HepG2 (cell line): Measurements from ENCODE around the gene TNFSF12. TPM values are rescaled to one million over a fixed set of nuclear protein-coding genes. Genes with fewer than 3 reads are reported as not detected.

Experiments
- CENPT ChIP-seq: sonication (generic); formaldehyde crosslinking; IDR thresholded peaks from 2 replicates; pipeline ENCODE4 v1.8.0; 2022; ENCODE audit warnings: low read depth, mild to moderate bottlenecking, moderate library complexity, missing genetic modification reagents
- DRAP1 ChIP-seq: IDR thresholded peaks from 2 replicates; pipeline ENCODE4 v1.6.1; 2016; ENCODE audit warnings: missing genetic modification reagents, missing compliant biosample characterization
- HCFC1 ChIP-seq: fragments of 150-350 bp; IDR thresholded peaks from 2 replicates; pipeline ENCODE4 v1.6.1; 2014; ENCODE audit warnings: low read depth, low read length
- HOXA7 ChIP-seq: sonication (generic); formaldehyde crosslinking; IDR thresholded peaks from 2 replicates; pipeline ENCODE4 v1.8.1; 2022; ENCODE audit warnings: mild to moderate bottlenecking, missing genetic modification reagents, moderate library complexity
- IRX3 ChIP-seq: sonication (generic); formaldehyde crosslinking; IDR thresholded peaks from 2 replicates; pipeline ENCODE4 v1.8.1; 2023; ENCODE audit warnings: mild to moderate bottlenecking, low read depth, missing genetic modification reagents, borderline replicate concordance
- PHF21A ChIP-seq: sonication (generic); formaldehyde crosslinking; IDR thresholded peaks from 2 replicates; pipeline ENCODE4 v1.5.0; 2020; ENCODE audit warnings: mild to moderate bottlenecking, missing genetic modification reagents
- SAFB2 ChIP-seq: sonication (generic); formaldehyde crosslinking; IDR thresholded peaks from 2 replicates; pipeline ENCODE4 v1.5.1; 2020; ENCODE audit warnings: missing genetic modification reagents, low read depth, mild to moderate bottlenecking, borderline replicate concordance
- SIN3A ChIP-seq: IDR thresholded peaks from 2 replicates; pipeline ENCODE4 v1.6.1; 2011; ENCODE audit warnings: low read depth, mild to moderate bottlenecking, control low read depth, low read length, borderline replicate concordance
- U2AF1 ChIP-seq: fragments of 200-400 bp; formaldehyde crosslinking; optimal IDR thresholded peaks from 2 replicates; pipeline ENCODE3; 2017; ENCODE audit warnings: mild to moderate bottlenecking, low read depth, low read length
- ZBTB33 ChIP-seq: sonication (generic); formaldehyde crosslinking; IDR thresholded peaks from 2 replicates; pipeline ENCODE4 v1.4.0; 2020; ENCODE audit warnings: missing genetic modification reagents
- ZBTB7B ChIP-seq: sonication (generic); formaldehyde crosslinking; IDR thresholded peaks from 2 replicates; pipeline ENCODE4 v1.4.0; 2020; ENCODE audit warnings: missing genetic modification reagents
- ZBTB8A ChIP-seq: sonication (generic); formaldehyde crosslinking; IDR thresholded peaks from 2 replicates; pipeline ENCODE4 v1.4.0; 2020; ENCODE audit warnings: mild to moderate bottlenecking, low read depth, missing genetic modification reagents, borderline replicate concordance
- ZMYM4 ChIP-seq: sonication (generic); formaldehyde crosslinking; IDR thresholded peaks from 2 replicates; pipeline ENCODE4 v1.8.1; 2023; ENCODE audit warnings: mild to moderate bottlenecking, missing genetic modification reagents
- ZNF24 ChIP-seq: fragments of 450-650 bp; IDR thresholded peaks from 2 replicates; pipeline ENCODE4 v1.6.1; 2017; ENCODE audit warnings: antibody characterized with exemption, mild to moderate bottlenecking
- ZNF430 ChIP-seq: sonication (generic); formaldehyde crosslinking; IDR thresholded peaks from 2 replicates; pipeline ENCODE4 v1.9.0; 2021; ENCODE audit warnings: mild to moderate bottlenecking, missing genetic modification reagents
- ZNF644 ChIP-seq: IDR thresholded peaks from 2 replicates; pipeline ENCODE4 v1.6.1; 2016; ENCODE audit warnings: low read depth
- polyA plus RNA-seq, 8 experiments: library from polyadenylated mRNA; depleted of rRNA in 3 of 8; stranded (reverse) in 7 of 8; unstranded in 1 of 8; fragments of >200 nt; fragmentation: Illumina TruSeq in 4 of 8; extraction: Trizol in 4 of 8; gene quantifications; 2 replicates each; pipeline versions ENCODE4 v1.2.1 to v1.2.3, GENCODE V29; 2011 to 2016; ENCODE audit warnings: low read depth in 4 of 8, missing spikeins in 1 of 8, mixed read lengths in 1 of 8; ENCODE audit not compliant: insufficient read depth in 1 of 8
- total RNA-seq, 5 experiments: library from RNA; depleted of rRNA; stranded (reverse); fragments of >200 nt; fragmentation: Illumina TruSeq; extraction: Trizol; gene quantifications; 2 replicates each; pipeline ENCODE4 v1.2.3, GENCODE V29; 2016; ENCODE audit warnings: low read depth in 1 of 5
- TF ChIP-seq, protein P1 (sequence below): sonication (generic); formaldehyde crosslinking; conservative IDR thresholded peaks from 2 replicates; pipeline ENCODE4 v1.4.0; 2020; ENCODE audit warnings: missing genetic modification reagents
- TF ChIP-seq, protein P2 (sequence below): sonication (generic); formaldehyde crosslinking; IDR thresholded peaks from 2 replicates; pipeline ENCODE4 v1.4.0; 2020; ENCODE audit warnings: missing genetic modification reagents
- TF ChIP-seq, protein P3 (sequence below): sonication (generic); formaldehyde crosslinking; IDR thresholded peaks from 2 replicates; pipeline ENCODE4 v1.9.0; 2021; ENCODE audit warnings: missing genetic modification reagents, borderline replicate concordance
- TF ChIP-seq, protein P4 (sequence below): IDR thresholded peaks from 2 replicates; pipeline ENCODE4 v1.6.1; 2016; ENCODE audit warnings: low read depth, control low read depth

The TNFSF12 gene
- total and polyA plus RNA-seq, 2 of the 13 experiments (the other 11 are each of a cell fraction or from before 2014, with no cell fraction given), result 0.93 to 7.2 TPM

- TF ChIP-seq, protein P1, sequence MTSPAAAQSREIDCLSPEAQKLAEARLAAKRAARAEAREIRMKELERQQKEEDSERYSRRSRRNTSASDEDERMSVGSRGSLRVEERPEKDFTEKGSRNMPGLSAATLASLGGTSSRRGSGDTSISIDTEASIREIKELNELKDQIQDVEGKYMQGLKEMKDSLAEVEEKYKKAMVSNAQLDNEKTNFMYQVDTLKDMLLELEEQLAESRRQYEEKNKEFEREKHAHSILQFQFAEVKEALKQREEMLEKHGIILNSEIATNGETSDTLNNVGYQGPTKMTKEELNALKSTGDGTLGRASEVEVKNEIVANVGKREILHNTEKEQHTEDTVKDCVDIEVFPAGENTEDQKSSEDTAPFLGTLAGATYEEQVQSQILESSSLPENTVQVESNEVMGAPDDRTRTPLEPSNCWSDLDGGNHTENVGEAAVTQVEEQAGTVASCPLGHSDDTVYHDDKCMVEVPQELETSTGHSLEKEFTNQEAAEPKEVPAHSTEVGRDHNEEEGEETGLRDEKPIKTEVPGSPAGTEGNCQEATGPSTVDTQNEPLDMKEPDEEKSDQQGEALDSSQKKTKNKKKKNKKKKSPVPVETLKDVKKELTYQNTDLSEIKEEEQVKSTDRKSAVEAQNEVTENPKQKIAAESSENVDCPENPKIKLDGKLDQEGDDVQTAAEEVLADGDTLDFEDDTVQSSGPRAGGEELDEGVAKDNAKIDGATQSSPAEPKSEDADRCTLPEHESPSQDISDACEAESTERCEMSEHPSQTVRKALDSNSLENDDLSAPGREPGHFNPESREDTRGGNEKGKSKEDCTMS (CRISPR knock-in tag), result no peak
- TF ChIP-seq, protein P2, sequence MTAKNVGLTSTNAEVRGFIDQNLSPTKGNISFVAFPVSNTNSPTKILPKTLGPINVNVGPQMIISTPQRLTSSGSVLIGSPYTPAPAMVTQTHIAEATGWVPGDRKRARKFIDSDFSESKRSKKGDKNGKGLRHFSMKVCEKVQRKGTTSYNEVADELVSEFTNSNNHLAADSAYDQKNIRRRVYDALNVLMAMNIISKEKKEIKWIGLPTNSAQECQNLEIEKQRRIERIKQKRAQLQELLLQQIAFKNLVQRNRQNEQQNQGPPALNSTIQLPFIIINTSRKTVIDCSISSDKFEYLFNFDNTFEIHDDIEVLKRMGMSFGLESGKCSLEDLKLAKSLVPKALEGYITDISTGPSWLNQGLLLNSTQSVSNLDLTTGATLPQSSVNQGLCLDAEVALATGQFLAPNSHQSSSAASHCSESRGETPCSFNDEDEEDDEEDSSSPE, result no peak
- TF ChIP-seq ZNF24, result no peak
- no peak for TF ChIP-seq HOXA7 (CRISPR knock-in tag)
- no peak for TF ChIP-seq IRX3 (CRISPR knock-in tag)
- TF ChIP-seq DRAP1, result peak; percentile 21; the same call in 1 of the 2 replicates
- TF ChIP-seq ZBTB7B, result 0 out of 2 replicates have a peak, but pooled peaks have one; percentile 36
- no peak for TF ChIP-seq SAFB2
- TF ChIP-seq ZBTB33 (CRISPR knock-in tag), result peak; percentile 38; the same call in 1 of the 2 replicates
- TF ChIP-seq SIN3A, result no peak
- TF ChIP-seq, protein P3, sequence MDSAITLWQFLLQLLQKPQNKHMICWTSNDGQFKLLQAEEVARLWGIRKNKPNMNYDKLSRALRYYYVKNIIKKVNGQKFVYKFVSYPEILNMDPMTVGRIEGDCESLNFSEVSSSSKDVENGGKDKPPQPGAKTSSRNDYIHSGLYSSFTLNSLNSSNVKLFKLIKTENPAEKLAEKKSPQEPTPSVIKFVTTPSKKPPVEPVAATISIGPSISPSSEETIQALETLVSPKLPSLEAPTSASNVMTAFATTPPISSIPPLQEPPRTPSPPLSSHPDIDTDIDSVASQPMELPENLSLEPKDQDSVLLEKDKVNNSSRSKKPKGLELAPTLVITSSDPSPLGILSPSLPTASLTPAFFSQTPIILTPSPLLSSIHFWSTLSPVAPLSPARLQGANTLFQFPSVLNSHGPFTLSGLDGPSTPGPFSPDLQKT (CRISPR knock-in tag), result no peak
- no peak for TF ChIP-seq CENPT (CRISPR knock-in tag)
- TF ChIP-seq ZNF644 (CRISPR knock-in tag), result no peak
- 0 out of 2 replicates have a peak, but pooled peaks have one; percentile 7 for TF ChIP-seq ZBTB8A
- TF ChIP-seq HCFC1, result no peak
- no peak; the same call in 1 of the 2 replicates for TF ChIP-seq PHF21A
- TF ChIP-seq, protein P4, sequence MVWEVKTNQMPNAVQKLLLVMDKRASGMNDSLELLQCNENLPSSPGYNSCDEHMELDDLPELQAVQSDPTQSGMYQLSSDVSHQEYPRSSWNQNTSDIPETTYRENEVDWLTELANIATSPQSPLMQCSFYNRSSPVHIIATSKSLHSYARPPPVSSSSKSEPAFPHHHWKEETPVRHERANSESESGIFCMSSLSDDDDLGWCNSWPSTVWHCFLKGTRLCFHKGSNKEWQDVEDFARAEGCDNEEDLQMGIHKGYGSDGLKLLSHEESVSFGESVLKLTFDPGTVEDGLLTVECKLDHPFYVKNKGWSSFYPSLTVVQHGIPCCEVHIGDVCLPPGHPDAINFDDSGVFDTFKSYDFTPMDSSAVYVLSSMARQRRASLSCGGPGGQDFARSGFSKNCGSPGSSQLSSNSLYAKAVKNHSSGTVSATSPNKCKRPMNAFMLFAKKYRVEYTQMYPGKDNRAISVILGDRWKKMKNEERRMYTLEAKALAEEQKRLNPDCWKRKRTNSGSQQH (CRISPR knock-in tag), result no peak
- no peak for TF ChIP-seq ZNF430 (CRISPR knock-in tag)
- peak; percentile 23 for TF ChIP-seq U2AF1
- no peak for TF ChIP-seq ZMYM4 (CRISPR knock-in tag)
These were observed 11.5 kb downstream of the TNFSF12 start (continued) for GRCh38 chr17:7560172-7561027.
